Measurements from ENCODE around the gene AGRN. TPM values are rescaled to one million over a fixed set of nuclear protein-coding genes. Genes with fewer than 3 reads are reported as not detected.
"Not testable (repeated sequence)": the region's sequence is repeated elsewhere in the genome, so short reads cannot be mapped to it uniquely, and the experiment has no call there.

The AGRN gene
- polyA plus RNA-seq, 3 donors from 2014 or later = 0.87 TPM; not detected in 2

- H3K4me1 Mint-ChIP-seq = peaks cover 37 to 38% of the 10 kb centered on the region in 2 donors
- peaks cover 0 to 16% (median 8%) of the 10 kb centered on the region in 3 donors for H3K27me3 Mint-ChIP-seq (ENCODE audit: low read depth in 3 of 3)
- no peaks in the 10 kb centered on the region for H3K9me3 Mint-ChIP-seq
- H3K36me3 Mint-ChIP-seq = peaks cover 0 to 4% (median 0%) of the 10 kb centered on the region in 3 donors
- no peak for DNase-seq
- peak overlapping the region; percentile 94 to 99 (median 98) for H3K27ac Mint-ChIP-seq
- H3K4me3 Mint-ChIP-seq = peak overlapping the region; percentile 92 to 98 (median 95)
Observed at GRCh38 chr1:1013922-1014648, 5.8 kb upstream of the AGRN start.

GRCh38 chr1:1014799-1015681, 4.9 kb upstream of the AGRN start:
- Mint-ChIP-seq H3K4me1 (peaks cover 34 to 35% of the 10 kb centered on the region in 2 donors), H3K27ac (peak overlapping the region; percentile 57 to 99 (median 97)), H3K4me3 (peak overlapping the region in 4 of 5 donors; percentile 94 to 98 (median 96)), H3K36me3 (peaks cover 0 to 4% (median 0%) of the 10 kb centered on the region in 3 donors), H3K9me3 (no peaks in the 10 kb centered on the region), H3K27me3 (ENCODE audit: low read depth in 3 of 3) (peaks cover 0 to 14% (median 8%) of the 10 kb centered on the region in 3 donors)
- no peak for DNase-seq

GRCh38 chr1:1017397-1018320, 2.3 kb upstream of the AGRN start:
- peak overlapping the region in 4 of 6 donors; percentile 20 to 55 (median 46) for H3K27ac Mint-ChIP-seq

GRCh38 chr1:1018321-1018685, 1.6 kb upstream of the AGRN start:
- DNase-seq, H3K36me3 Mint-ChIP-seq, H3K27ac Mint-ChIP-seq, H3K4me3 Mint-ChIP-seq, H3K9me3 Mint-ChIP-seq: not testable (repeated sequence)
- peaks cover 25 to 27% of the 10 kb centered on the region in 2 donors for H3K4me1 Mint-ChIP-seq
- H3K27me3 Mint-ChIP-seq (ENCODE audit: low read depth in 3 of 3) = peaks cover 4 to 10% (median 6%) of the 10 kb centered on the region in 3 donors

More at GRCh38 chr1:1017397-1018320, 2.3 kb upstream of the AGRN start:
- H3K27me3 Mint-ChIP-seq (ENCODE audit: low read depth in 3 of 3) = peaks cover 4 to 13% (median 8%) of the 10 kb centered on the region in 3 donors
- DNase-seq, H3K36me3 Mint-ChIP-seq, H3K9me3 Mint-ChIP-seq: not testable (repeated sequence)
- peaks cover 30 to 32% of the 10 kb centered on the region in 2 donors for H3K4me1 Mint-ChIP-seq
- peak overlapping the region in 3 of 5 donors; percentile 33 to 61 (median 55) for H3K4me3 Mint-ChIP-seq

GRCh38 chr1:1019122-1019999, 559 bp upstream of the AGRN start:
- H3K4me1 Mint-ChIP-seq = peaks cover 15 to 20% of the 10 kb centered on the region in 2 donors
- H3K27ac Mint-ChIP-seq = peak overlapping the region in 1 of 6 donors; percentile 68
- H3K9me3 Mint-ChIP-seq = no peaks in the 10 kb centered on the region
- H3K27me3 Mint-ChIP-seq (ENCODE audit: low read depth in 3 of 3) = peaks cover 2 to 7% (median 4%) of the 10 kb centered on the region in 3 donors
- peak overlapping the region; percentile 40 to 69 (median 55) for H3K4me3 Mint-ChIP-seq
- H3K36me3 Mint-ChIP-seq = peaks cover 0 to 4% (median 0%) of the 10 kb centered on the region in 3 donors
- peak; percentile 78 to 82 (median 80) for DNase-seq

DNA sequence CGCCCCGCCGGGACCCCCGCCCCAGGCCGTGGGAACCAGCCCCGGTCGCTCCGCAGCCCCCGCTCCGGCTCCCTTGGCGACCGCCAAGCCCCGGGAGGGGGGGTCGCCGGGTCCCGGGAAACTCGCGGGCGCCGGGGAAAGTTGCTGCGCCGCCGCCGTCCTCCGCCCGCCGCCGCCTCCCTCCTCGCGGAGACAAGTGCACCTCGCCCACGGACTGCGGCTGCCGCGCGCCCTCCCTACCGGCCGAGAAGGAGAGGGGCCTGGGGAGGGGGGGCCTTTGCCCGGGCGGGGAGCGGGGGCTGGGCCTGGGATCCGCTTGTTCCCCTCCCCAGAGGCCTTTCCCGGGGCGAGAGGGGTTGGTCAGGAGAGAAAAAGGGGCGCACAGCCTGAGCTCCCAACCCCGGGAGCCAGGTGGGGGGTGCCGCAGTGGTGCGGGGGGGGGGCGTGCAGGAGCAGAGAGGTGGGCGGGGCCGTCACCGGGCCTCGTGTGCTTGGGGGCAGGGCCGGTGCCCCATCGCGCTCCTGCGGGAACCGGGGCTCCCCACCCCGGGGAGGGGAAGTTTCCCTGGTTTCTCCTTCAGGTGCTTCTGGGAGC, 592 bp downstream of the AGRN start:
- Mint-ChIP-seq H3K27me3 (ENCODE audit: low read depth in 3 of 3) (peaks cover 2 to 7% (median 4%) of the 10 kb centered on the region in 3 donors), H3K27ac (no peak overlapping the region), H3K9me3 (no peaks in the 10 kb centered on the region), H3K4me3 (no peak overlapping the region), H3K4me1 (peaks cover 11 to 18% of the 10 kb centered on the region in 2 donors), H3K36me3 (peaks cover 0 to 4% (median 0%) of the 10 kb centered on the region in 3 donors)
- DNase-seq = no peak

DNA sequence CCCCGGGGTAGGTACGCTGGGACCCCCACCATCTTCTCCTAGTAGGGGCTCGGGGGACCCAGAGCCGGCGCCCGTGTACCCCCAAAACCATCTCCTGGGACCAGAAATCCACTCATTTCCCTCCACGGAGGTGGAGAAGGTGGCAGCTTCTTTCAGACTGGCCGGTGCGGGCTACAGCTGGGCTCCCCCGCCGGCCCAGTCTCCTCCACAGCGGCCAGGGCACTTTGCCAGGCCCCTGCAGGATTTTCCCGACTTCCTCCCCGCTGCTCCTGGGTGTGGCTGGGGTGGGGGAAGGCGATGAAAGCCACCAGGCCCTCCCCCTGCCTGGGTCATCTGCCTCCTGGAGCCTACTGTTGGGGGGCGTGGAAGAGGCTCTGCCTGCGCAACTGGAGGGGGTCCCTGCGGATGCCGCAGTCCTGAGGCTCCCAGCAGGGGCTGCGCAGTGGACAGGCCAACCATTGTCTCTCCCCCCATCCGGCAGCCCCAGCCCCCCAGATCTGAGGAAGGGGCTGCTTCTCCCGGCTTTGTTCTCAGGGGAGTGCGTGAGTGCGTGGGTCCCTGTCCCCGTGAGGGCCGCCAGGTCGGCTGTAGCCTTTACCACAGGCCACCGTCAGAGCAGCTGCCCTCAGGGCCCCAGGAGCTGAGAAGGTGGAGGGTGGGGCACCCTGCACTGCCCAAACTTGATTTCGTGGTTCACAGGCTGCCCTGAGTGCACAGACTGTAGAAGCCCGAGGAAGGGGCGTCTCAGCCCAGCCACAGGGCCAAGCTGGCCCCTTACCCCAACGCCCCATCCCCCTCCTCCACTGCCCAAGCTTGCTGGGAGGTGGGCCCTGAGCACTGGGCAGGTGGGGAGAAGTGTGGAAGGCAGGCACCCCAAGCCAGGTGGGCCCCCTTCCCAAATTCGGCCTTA, 1.3 kb downstream of the AGRN start:
- Mint-ChIP-seq H3K27ac (no peak overlapping the region), H3K36me3 (peaks cover 0 to 4% (median 0%) of the 10 kb centered on the region in 3 donors), H3K27me3 (ENCODE audit: low read depth in 3 of 3) (peaks cover 0 to 7% (median 4%) of the 10 kb centered on the region in 3 donors), H3K4me1 (peaks cover 11 to 18% of the 10 kb centered on the region in 2 donors), H3K9me3 (no peaks in the 10 kb centered on the region), H3K4me3 (peak overlapping the region in 3 of 5 donors; percentile 32 to 64 (median 42))
- DNase-seq = no peak

- H3K27me3 Mint-ChIP-seq (ENCODE audit: low read depth in 3 of 3) = peaks cover 0 to 7% (median 4%) of the 10 kb centered on the region in 3 donors
- no peaks in the 10 kb centered on the region for H3K9me3 Mint-ChIP-seq
- peaks cover 0 to 4% (median 0%) of the 10 kb centered on the region in 3 donors for H3K36me3 Mint-ChIP-seq
- peak overlapping the region; percentile 18 to 44 (median 21) for H3K4me3 Mint-ChIP-seq
- no peak for DNase-seq
- peaks cover 11 to 18% of the 10 kb centered on the region in 2 donors for H3K4me1 Mint-ChIP-seq
- no peak overlapping the region for H3K27ac Mint-ChIP-seq
Observed at GRCh38 chr1:1021920-1022259, 2.0 kb downstream of the AGRN start.

DNA sequence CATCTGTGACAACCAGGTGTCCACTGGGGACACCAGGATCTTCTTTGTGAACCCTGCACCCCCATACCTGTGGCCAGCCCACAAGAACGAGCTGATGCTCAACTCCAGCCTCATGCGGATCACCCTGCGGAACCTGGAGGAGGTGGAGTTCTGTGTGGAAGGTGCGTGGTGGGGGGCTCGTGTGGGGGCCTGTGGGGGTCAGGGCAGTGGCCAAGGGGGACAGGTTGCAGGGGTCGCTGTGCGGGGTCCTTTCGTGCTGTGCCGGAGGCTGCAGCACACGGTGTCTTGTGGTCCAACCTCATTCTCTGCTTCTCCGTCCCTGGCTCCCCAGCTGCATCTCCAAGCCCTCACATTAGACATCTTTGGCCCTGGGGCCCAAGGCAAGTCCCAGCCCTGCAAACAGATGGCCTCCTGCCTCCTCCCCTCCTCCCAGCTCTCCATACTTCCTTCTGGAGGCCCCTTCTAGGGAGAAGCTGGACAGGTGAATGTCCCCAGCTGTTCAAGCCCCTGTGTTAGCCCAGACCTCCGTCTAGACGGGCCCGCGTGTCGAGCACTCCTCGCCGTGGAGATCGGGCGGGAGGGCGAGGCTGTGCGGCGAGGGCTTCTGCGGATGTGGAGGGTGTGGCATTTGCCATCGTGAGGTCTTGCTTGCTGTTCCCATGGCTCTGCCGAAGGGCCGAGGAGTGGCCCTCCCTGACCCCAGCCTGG, 2.5 kb downstream of the AGRN start:
- peaks cover 0 to 7% (median 4%) of the 10 kb centered on the region in 3 donors for H3K27me3 Mint-ChIP-seq (ENCODE audit: low read depth in 3 of 3)

DNA sequence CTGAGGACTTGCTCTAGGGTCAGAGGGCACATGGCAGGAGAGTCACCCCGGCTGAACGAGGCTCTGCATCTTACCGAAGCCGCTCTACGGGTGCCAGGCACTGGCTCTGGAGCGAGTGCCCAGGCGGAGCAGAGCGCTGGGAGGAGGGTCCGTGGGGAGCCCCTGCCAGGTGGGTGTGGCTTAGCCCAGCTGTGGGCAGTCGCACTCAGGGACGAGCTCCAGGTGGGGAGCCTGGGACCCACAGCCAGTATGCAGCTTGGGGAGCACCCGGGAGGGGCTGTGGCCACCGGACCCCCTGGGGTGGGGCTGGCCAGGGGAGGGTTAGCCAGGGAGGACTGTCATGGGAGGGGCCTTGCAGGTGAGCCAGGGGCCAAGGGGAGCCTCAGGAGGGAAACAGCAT, 3.8 kb downstream of the AGRN start:
- Mint-ChIP-seq H3K27ac (no peak overlapping the region), H3K9me3 (no peaks in the 10 kb centered on the region), H3K4me1 (peaks cover 5 to 13% of the 10 kb centered on the region in 2 donors), H3K36me3 (no peaks in the 10 kb centered on the region), H3K4me3 (no peak overlapping the region), H3K27me3 (ENCODE audit: low read depth in 3 of 3) (peaks cover 0 to 7% (median 4%) of the 10 kb centered on the region in 3 donors)
- DNase-seq = no peak

More for the DNA sequence above, 2.5 kb downstream of the AGRN start:
- Mint-ChIP-seq H3K9me3 (no peaks in the 10 kb centered on the region), H3K36me3 (no peaks in the 10 kb centered on the region), H3K4me3 (peak overlapping the region; percentile 18 to 71 (median 41)), H3K27ac (no peak overlapping the region), H3K4me1 (peaks cover 6 to 15% of the 10 kb centered on the region in 2 donors)
- DNase-seq = no peak

All from immature natural killer cell (primary cell).